Esophagus muscularis mucosa (tissue), 4 donors: Measurements from ENCODE around the gene EPRS1. TPM values are rescaled to one million over a fixed set of nuclear protein-coding genes. Genes with fewer than 3 reads are reported as not detected.
"Not testable (repeated sequence)": the region's sequence is repeated elsewhere in the genome, so short reads cannot be mapped to it uniquely, and the experiment has no call there.

Experiments used
- DNase-seq: peaks from one replicate; pipeline ENCODE4 v3.0.0-alpha.2; 2017; ENCODE audit errors: extremely low spot score
- H3K27ac ChIP-seq, 4 donors: fragments of 200-600 bp; sonication (generic); replicated peaks in 1 of 4; 1 replicate in 3 of 4; 2 replicates in 1 of 4; pipeline ENCODE4 v1.5.1; 2016 to 2019; ENCODE audit warnings: mild to moderate bottlenecking in 1 of 4
- H3K27me3 ChIP-seq, 4 donors: fragments of 200-600 bp; sonication (generic); one replicate each; pipeline versions ENCODE4 v1.5.1 to v1.6.0; 2016 to 2019
- H3K36me3 ChIP-seq, 4 donors: fragments of 200-600 bp; sonication (generic); one replicate each; pipeline ENCODE4 v1.5.1; 2016 to 2019
- H3K4me1 ChIP-seq, 4 donors: fragments of 200-600 bp; sonication (generic); one replicate each; pipeline ENCODE4 v1.5.1; 2016 to 2019
- H3K4me3 ChIP-seq, 4 donors: fragments of 200-600 bp; sonication (generic); 1 replicate in 2 of 4; 2 replicates in 2 of 4; pipeline ENCODE4 v1.5.1; 2016 to 2019; ENCODE audit warnings: mild to moderate bottlenecking in 4 of 4, moderate library complexity in 1 of 4
- H3K9me3 ChIP-seq, 4 donors: fragments of 200-600 bp; sonication (generic); 1 replicate in 3 of 4; 2 replicates in 1 of 4; pipeline ENCODE4 v1.5.1; 2016 to 2019
- EP300 ChIP-seq: sonication (generic); formaldehyde crosslinking; IDR thresholded peaks from one replicate; pipeline ENCODE4 v1.6.1; 2017; ENCODE audit warnings: antibody characterized with exemption
- POLR2A ChIP-seq: fragments of 450-650 bp; IDR thresholded peaks from one replicate; pipeline ENCODE4 v1.6.1; 2017; ENCODE audit warnings: antibody characterized with exemption, moderate library complexity, mild to moderate bottlenecking, low read depth
- POLR2AphosphoS5 ChIP-seq, 2 donors: sonication (generic); formaldehyde crosslinking; IDR thresholded peaks; one replicate each; pipeline ENCODE4 v1.6.1; 2017; ENCODE audit warnings: antibody characterized with exemption in 2 of 2
- WGBS: methylation state at CpG from one replicate; pipeline ENCODE4 v1.1.5; 2018; 5-methylcytosine and 5-hydroxymethylcytosine counted together
- intact Hi-C: fragments of 100-400 bp; cut with DNase I; formaldehyde crosslinking; loops from one replicate; pipeline ENCODE4 v1.15.1; 2023
- total RNA-seq, 4 donors: library from RNA; depleted of rRNA; stranded (reverse); fragments of >200 nt; gene quantifications; one replicate each; pipeline versions ENCODE4 v1.1.0 to v1.2.1, GENCODE V29; 2016
- TF ChIP-seq, protein P1 (sequence below), 3 experiments: fragments of 200-600 bp in 2 of 3; fragments of 450-650 bp in 1 of 3; sonication (generic) in 2 of 3; IDR thresholded peaks; one replicate each; pipeline ENCODE4 v1.5.1; 2017 to 2019; ENCODE audit warnings: antibody characterized with exemption in 3 of 3, mild to moderate bottlenecking in 2 of 3, moderate library complexity in 1 of 3

The EPRS1 gene
- total RNA-seq, 4 donors from 2014 or later = 30.3 to 46.1 (median 40.9) TPM

DNA sequence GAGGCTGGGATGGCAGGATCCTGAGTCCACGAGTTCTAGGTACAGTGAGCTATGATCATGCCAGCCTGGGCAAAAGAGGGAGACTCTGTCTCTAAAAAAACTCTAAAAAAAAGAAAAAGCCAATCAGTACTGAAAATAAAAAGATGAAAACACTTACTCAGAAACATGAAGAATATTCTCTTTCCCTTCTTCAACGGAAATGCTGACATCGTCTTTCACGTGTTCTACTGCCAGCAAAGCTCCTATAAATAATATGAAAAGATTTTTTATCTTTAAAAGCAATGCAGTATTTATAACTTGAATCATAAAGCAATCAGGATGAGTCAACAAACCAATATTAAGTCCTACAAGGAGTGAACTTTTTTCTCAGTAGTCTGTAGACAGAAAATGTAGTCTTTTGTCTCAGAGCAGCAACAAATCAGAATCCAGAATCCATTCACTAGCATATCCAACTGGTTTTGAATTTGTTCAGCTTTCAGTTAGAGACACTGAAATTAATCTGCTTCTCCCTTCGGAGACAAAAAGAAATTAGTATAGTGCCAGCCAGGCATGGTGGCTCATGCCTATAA, 6.2 kb downstream of the EPRS1 start:
- no peaks in the 10 kb centered on the region for H3K9me3 ChIP-seq
- H3K27ac ChIP-seq = no peak overlapping the region
- H3K4me3 ChIP-seq = no peak overlapping the region
- TF ChIP-seq EP300 (no peak), POLR2A (no peak)
- TF ChIP-seq, protein P1, sequence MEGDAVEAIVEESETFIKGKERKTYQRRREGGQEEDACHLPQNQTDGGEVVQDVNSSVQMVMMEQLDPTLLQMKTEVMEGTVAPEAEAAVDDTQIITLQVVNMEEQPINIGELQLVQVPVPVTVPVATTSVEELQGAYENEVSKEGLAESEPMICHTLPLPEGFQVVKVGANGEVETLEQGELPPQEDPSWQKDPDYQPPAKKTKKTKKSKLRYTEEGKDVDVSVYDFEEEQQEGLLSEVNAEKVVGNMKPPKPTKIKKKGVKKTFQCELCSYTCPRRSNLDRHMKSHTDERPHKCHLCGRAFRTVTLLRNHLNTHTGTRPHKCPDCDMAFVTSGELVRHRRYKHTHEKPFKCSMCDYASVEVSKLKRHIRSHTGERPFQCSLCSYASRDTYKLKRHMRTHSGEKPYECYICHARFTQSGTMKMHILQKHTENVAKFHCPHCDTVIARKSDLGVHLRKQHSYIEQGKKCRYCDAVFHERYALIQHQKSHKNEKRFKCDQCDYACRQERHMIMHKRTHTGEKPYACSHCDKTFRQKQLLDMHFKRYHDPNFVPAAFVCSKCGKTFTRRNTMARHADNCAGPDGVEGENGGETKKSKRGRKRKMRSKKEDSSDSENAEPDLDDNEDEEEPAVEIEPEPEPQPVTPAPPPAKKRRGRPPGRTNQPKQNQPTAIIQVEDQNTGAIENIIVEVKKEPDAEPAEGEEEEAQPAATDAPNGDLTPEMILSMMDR (IDR thresholded peaks at IDR 0.05) = no peak
- no peak for DNase-seq
- WGBS = 91% methylated on average over 5 of the region's 5 CpGs
- H3K27me3 ChIP-seq = no peaks in the 10 kb centered on the region
- H3K4me1 ChIP-seq = peaks cover 1 to 17% (median 17%) of the 10 kb centered on the region in 4 donors
- H3K36me3 ChIP-seq = peaks cover 9 to 49% (median 24%) of the 10 kb centered on the region in 4 donors
- intact Hi-C loops = no loop called here

DNA sequence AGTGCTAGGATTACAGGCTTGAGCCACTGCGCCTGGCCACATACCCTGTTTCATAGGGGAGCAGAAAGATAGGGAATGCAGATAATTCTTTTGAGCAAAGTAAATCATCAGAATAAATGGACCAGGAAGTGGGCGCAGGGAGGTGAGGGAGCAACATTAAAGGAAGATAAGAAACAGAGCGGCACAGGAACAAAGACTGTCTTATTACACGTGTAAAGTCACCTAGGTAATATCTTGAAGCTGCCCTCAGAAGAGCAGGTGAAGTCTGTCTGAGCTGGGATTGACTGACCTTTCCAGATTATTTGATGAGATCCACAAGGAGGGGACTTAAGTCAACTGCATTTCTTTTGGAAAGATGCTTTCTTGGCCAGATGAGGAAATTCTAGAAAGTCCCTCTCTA, 7.7 kb downstream of the EPRS1 start:
- DNase-seq = no peak
- H3K9me3 ChIP-seq = no peaks in the 10 kb centered on the region
- H3K4me3 ChIP-seq = no peak overlapping the region
- WGBS = 91% methylated on average over 4 of the region's 4 CpGs
- no peaks in the 10 kb centered on the region for H3K27me3 ChIP-seq
- H3K27ac ChIP-seq = no peak overlapping the region
- intact Hi-C loops = no loop called here
- H3K4me1 ChIP-seq = peaks cover 0 to 4% (median 3%) of the 10 kb centered on the region in 4 donors
- TF ChIP-seq POLR2AphosphoS5 (IDR thresholded peaks at IDR 0.05) = no peak
- TF ChIP-seq, protein P1 (IDR thresholded peaks at IDR 0.05) = no peak
- TF ChIP-seq POLR2A = no peak
- peaks cover 9 to 64% (median 29%) of the 10 kb centered on the region in 4 donors for H3K36me3 ChIP-seq

DNA sequence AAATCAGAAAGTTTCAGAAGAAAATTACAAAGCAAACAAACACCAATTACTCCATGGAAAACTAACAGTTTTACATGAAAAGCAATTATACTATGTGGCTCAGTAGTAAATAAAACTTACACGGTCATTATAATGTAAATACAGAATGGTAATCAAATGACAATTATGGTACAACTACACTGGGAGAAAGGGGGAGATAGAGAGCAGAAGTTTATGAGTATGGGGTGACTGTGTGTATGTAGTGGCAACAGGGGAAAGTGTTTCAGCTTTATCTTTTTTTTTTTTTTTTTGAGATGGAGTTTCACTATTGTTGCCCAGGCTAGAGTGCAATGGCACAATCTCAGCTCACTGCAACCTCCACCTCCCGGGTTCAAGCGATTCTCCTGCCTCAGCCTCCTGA, 8.5 kb downstream of the EPRS1 start:
- intact Hi-C loops, DNase-seq, H3K4me3 ChIP-seq, H3K9me3 ChIP-seq, H3K27ac ChIP-seq, H3K4me1 ChIP-seq, H3K27me3 ChIP-seq: not testable (repeated sequence)
- peaks cover 15 to 72% (median 37%) of the 10 kb centered on the region in 4 donors for H3K36me3 ChIP-seq
- WGBS = 84% methylated on average over 3 of the region's 3 CpGs

DNA sequence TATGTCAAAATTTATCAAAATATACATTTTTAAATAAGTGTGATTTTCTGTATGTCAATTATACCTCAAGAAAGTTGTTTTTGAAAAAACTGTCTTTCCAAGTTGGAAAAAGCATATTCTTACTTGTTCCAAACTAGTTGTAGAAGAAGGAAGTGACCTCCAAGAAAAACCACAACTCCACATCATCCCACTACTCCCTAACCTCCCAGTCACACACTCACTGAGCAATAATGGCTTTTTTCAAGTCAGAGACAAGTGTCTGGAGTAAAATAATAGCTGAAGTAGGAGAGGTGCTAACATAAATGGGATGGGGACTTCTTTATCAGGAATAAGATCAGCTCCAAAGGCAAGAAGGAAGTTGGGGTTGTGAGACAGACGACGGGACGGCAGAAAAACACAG, 13.4 kb downstream of the EPRS1 start:
- H3K27ac ChIP-seq = no peak overlapping the region
- H3K4me1 ChIP-seq = no peaks in the 10 kb centered on the region
- no peaks in the 10 kb centered on the region for H3K27me3 ChIP-seq
- H3K9me3 ChIP-seq = no peaks in the 10 kb centered on the region
- 76% methylated on average over 3 of the region's 3 CpGs for WGBS
- DNase-seq = no peak
- TF ChIP-seq POLR2A (no peak), EP300 (no peak), POLR2AphosphoS5 (IDR thresholded peaks at IDR 0.05) (no peak)
- TF ChIP-seq, protein P1 (IDR thresholded peaks at IDR 0.05) = no peak
- H3K36me3 ChIP-seq = peaks cover 30 to 80% (median 53%) of the 10 kb centered on the region in 4 donors
- H3K4me3 ChIP-seq = no peak overlapping the region
- intact Hi-C loops = no loop called here

DNA sequence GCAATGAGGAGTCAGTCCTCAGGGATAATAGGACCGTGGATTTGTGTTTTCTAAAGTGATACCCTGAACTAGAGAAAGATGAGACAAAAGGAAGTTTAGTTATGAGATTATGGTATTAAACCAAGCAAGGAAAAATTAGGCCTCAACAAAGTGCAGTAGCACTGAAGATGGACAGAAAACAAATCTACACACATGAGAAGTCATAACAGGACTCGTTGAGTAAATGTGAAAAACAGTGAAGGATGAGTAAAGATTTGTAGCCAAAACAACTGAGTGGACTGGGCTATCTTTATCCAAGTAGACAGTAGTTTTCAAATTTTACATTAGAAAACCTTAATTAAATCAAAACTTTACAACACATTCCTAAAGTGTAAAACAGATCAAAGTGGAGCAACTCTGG, 15.0 kb downstream of the EPRS1 start:
- Histone ChIP-seq H3K4me1 (no peaks in the 10 kb centered on the region), H3K4me3 (no peak overlapping the region), H3K9me3 (no peaks in the 10 kb centered on the region), H3K36me3 (peaks cover 30 to 90% (median 60%) of the 10 kb centered on the region in 4 donors), H3K27me3 (no peaks in the 10 kb centered on the region), H3K27ac (no peak overlapping the region)
- intact Hi-C loops = no loop called here
- 85% methylated on average over 2 of the region's 2 CpGs for WGBS
- TF ChIP-seq POLR2A = no peak
- no peak for TF ChIP-seq POLR2AphosphoS5 (IDR thresholded peaks at IDR 0.05)
- no peak for TF ChIP-seq EP300
- TF ChIP-seq, protein P1 (IDR thresholded peaks at IDR 0.05) = no peak
- no peak for DNase-seq
